Measurements from ENCODE around the gene GRAMD1A.
"Not testable (repeated sequence)": the region's sequence is repeated elsewhere in the genome, so short reads cannot be mapped to it uniquely, and the experiment has no call there.

Gene GRAMD1A

DNA sequence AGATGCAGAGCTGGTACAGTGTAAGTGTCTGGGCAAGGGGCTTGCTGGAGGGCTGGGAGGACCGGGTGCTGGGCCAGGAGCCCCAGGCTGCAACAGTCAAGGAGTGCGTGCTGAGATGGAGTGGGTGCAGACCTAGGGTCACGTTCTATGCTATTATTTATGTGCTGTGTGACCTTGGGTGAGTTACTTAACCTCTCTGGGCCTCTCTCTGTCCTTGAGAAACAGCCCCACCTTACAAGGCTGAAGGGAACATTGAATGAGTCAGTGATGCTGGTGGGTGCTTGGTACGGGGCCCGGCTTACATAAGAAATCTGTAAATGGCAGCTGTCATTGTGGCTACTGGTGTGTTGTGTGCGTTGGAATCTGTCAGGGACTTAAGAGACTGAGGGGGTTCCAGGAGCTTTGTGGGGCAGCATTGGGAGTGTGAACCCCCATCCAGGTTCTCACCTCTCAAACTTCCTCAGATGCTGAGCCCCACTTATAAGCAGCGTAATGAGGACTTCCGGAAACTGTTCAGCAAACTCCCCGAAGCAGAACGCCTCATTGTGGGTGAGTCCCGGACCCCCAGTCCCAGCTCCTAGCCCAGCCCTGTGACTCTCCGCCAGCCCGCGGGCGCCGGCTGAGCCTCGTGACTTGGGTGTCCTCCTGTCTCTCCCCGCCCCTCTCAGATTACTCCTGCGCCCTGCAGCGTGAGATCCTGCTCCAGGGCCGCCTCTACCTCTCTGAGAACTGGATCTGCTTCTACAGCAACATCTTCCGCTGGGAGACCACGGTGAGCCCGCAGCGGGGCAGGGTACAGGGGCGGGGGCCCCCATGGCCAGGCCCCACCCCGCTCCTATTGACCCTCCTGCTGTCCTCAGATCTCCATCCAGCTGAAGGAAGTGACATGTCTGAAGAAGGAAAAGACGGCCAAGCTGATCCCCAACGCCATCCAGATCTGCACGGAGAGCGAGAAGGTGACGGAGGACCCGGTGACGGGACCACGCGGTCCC is 9.6 kb downstream of the GRAMD1A start:
- in situ Hi-C loops (cut with HindIII; ENCODE audit: low pct_unique_long_range_greater_than_20kb, low sequenced_read_pairs): no loop called here
- no peak for DNase-seq (ENCODE audit: low read depth in 1 of 2, low spot score in 1 of 2)

DNA sequence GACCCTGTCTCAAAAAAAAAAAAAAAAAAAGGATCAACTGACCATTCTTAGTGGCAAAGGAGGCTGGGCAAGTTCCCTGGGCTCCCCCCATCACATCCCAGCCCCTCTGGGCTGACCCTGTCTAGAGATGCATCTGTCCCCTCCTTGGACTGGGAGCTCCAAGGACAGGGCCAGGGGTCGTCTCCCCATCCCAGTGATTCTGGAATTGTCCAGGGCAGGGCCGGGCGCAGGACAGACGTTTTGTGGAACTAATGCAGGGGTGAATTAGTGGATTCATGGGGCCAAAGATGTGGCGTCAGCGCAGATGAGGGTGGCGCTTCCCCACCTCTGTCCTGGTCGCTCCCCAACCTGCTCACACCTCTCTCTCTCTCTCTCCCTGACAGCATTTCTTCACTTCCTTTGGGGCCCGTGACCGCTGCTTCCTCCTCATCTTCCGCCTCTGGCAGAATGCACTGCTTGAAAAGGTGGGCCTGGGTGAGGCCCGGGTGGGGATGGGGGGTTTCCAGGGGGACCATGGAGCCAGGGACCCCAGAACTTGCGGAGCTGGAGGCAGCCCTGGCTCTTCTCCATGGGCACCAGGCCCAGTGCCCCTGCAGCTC is 11.1 kb downstream of the GRAMD1A start:
- DNase-seq (ENCODE audit: low read depth in 1 of 2, low spot score in 1 of 2): no peak
- in situ Hi-C loops (cut with HindIII; ENCODE audit: low pct_unique_long_range_greater_than_20kb, low sequenced_read_pairs): no loop called here
- no peak for TF ChIP-seq JUND (IDR thresholded peaks at IDR 0.05; ENCODE audit: low read depth)

More for the DNA sequence above, 9.6 kb downstream of the GRAMD1A start:
- TF ChIP-seq JUND (IDR thresholded peaks at IDR 0.05; ENCODE audit: low read depth): no peak

DNA sequence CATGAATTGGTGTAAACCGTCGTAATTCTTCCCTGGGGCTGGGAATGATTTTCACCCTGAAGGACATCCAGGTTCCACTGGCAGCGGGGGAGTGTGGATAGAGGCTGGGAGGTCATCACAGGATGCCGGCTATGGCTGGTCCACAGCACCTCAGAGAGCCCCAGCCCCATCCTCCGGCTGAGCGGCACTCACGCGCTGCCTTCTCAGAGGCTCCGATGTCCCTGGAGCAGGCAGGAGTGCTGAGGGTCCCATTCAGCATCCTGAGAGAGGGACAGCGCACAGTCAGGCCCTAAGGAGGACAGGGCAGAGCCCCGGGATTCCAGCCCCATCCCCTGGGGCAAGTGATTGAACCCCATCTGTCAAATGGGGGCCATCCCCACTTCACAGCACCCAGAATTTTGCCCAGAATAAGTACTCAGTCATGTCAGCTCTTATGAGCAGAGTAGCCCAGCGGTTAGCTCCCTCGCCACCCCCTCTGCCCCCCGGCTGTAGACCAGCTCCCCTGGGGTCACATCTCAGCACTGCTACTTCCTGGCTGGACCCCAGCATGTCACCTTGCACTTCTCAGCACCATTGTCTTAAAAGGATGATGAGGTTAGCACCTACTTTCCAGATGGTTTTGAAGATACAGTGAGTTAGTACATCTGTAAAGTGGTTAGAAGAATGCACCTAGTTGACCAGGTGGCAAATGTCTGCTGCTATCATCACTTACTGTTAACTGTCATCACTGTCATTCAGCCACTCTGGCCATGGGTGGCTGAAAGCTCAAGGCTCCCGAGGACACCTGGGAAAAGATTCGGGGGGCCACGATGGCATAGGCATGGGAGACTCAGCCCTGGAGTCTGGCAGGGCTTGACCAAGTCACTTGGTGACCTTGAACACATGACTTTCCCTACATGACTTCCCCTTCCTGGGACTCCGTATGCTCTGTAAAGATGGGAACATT is 11.9 kb downstream of the GRAMD1A start:
- in situ Hi-C loops (cut with HindIII; ENCODE audit: low pct_unique_long_range_greater_than_20kb, low sequenced_read_pairs): no loop called here
- TF ChIP-seq JUND (IDR thresholded peaks at IDR 0.05; ENCODE audit: low read depth): no peak
- no peak for DNase-seq (ENCODE audit: low read depth in 1 of 2, low spot score in 1 of 2)

DNA sequence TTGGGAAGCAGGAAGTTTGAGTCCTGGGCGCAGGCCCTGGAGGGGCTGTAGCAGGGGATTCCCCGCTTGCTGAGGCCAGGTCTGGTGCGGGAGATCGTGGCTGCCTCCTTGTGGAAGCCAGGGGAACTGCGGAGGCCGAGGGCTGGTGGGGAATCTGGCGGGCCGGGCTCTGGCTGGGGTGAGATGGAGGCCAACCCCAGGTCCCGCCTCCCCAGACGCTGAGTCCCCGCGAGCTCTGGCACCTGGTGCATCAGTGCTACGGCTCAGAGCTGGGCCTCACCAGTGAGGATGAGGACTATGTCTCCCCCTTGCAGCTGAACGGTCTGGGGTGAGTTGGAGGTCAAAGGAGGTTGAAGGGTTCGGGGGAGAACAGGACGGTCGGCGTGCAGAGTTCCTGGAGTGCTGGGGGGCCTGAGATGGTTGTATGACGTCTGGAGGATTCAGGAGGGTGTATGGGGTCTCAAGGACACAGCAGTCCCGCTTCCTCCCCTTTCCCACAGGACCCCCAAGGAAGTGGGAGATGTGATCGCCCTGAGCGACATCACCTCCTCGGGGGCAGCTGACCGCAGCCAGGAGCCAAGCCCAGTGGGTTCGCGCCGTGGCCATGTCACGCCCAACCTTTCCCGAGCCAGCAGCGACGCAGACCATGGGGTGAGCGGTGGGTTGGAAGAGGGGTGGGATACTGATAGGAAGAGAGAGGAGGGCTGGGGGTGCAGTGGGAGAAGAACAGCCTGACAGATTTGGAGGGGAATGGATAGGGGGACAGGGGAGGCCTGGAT is 13.1 kb downstream of the GRAMD1A start:
- in situ Hi-C loops (cut with HindIII; ENCODE audit: low pct_unique_long_range_greater_than_20kb, low sequenced_read_pairs): no loop called here
- peak in 1 of 2 experiments; percentile 30 for DNase-seq (ENCODE audit: low read depth in 1 of 2, low spot score in 1 of 2)
- no peak for TF ChIP-seq JUND (IDR thresholded peaks at IDR 0.05; ENCODE audit: low read depth)

DNA sequence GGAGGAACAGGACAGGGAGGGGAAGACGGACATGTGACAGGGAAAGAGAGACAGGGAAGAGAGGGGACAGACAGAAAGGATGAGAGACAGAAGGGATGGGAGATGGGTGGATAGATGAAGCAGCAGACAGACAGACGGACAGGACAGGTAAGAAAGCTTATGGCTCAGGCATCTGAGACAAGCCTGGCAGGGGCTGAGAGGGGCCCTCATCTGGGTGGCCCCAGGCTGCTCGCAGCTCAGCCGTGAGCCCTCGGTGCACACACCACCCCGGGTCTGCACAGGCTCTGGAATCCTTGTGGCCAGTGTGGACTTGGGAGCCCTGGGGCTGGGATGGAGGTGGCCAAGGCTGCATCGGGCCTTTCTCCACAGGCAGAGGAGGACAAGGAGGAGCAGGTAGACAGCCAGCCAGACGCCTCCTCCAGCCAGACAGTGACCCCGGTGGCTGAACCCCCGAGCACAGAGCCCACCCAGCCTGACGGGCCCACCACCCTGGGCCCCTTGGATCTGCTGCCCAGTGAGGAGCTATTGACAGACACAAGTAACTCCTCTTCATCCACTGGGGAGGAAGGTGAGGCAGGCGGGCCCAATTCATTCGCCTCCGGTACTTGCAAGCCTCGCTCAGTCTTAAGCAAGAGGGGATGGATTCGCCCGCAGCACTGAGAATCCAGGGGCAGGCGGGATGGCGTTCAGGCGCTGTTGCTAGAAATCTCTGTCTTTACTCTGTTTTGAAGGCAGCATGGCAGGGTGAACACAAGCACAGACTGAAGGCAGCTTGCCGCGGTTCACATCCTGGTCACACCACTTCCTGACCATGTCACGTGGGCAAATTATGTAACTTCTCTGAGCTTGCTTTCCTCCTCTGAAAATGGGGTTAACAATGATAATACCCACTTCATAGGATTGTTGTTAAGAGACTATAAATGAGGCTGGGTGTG is 14.0 kb downstream of the GRAMD1A start:
- TF ChIP-seq JUND (IDR thresholded peaks at IDR 0.05; ENCODE audit: low read depth): no peak
- in situ Hi-C loops (cut with HindIII; ENCODE audit: low pct_unique_long_range_greater_than_20kb, low sequenced_read_pairs): no loop called here
- DNase-seq (ENCODE audit: low read depth in 1 of 2, low spot score in 1 of 2): no peak

DNA sequence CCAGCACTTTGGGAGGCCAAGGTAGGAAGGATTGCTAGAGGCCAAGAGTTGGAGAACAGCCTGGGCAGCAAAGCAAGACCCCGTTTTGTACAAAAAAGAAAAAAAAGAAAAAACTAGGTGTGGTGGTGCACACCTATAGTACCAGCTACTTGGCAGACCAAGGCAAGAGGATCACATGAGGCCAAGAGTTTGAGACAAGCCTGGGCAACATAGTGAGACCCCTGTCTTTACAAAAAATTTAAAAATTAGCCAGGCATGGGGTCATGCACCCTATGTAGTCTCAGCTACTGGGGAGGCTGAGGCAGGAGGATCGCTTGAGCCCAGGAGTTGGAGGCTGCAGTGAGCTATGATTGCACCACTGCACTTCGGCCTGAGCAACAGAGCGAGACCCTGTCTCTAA is 14.7 kb downstream of the GRAMD1A start:
- DNase-seq (ENCODE audit: low read depth in 1 of 2, low spot score in 1 of 2); in situ Hi-C loops (cut with HindIII; ENCODE audit: low pct_unique_long_range_greater_than_20kb, low sequenced_read_pairs): not testable (repeated sequence)

DNA sequence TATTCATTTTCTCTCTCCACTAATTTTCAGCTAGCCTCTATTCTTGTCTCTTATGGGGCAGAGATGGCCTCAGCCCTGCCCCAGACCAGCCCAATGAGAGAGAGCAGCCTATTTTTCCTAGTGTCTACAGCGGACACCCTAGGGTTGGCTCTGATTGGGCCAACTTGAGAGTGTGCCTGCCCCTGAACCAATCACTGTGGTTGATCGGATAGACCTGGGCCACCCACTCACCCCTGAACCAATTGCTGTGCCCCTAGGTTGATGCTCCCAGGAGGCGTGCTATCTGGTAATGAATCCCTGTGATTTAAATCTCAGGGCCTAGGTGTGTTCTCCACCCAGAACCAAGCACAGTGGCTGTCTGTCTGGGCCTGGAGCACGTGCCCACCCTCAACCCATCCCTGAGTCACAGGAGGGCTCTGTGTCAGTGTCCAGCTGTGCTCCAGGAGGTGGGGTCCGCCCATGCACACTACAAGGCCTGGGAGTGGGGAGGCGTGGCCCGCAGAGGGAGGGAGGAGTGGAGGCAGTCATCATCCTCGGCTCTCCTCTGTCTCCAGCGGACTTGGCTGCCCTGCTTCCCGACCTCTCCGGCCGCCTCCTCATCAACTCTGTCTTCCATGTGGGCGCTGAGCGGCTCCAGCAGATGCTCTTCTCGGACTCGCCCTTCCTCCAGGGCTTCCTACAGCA is 15.3 kb downstream of the GRAMD1A start:
- TF ChIP-seq JUND (IDR thresholded peaks at IDR 0.05; ENCODE audit: low read depth): no peak
- DNase-seq (ENCODE audit: low read depth in 1 of 2, low spot score in 1 of 2): no peak
- in situ Hi-C loops (cut with HindIII; ENCODE audit: low pct_unique_long_range_greater_than_20kb, low sequenced_read_pairs): no loop called here

DNA sequence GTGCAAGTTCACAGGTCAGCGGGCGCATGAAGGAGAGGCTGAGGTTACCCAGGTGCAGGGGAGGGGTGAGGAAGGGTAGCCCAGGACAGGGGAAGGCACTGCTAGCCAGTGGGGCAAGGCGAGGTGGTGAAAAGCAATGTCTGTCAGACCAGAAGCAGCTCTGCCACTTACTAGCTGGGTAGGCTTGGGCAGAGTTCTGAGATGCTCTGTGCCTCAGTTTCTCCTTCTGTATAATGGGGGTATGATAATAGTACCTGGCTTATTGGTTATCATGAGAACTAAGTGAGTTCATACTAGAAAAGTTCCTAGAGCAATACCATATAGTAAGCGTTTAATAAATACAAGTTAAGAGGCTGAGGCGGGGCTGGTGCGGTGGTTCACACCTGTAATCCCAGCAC is 15.8 kb downstream of the GRAMD1A start:
- DNase-seq (ENCODE audit: low read depth in 1 of 2, low spot score in 1 of 2): no peak
- in situ Hi-C loops (cut with HindIII; ENCODE audit: low pct_unique_long_range_greater_than_20kb, low sequenced_read_pairs): no loop called here
- TF ChIP-seq JUND (IDR thresholded peaks at IDR 0.05; ENCODE audit: low read depth): no peak

DNA sequence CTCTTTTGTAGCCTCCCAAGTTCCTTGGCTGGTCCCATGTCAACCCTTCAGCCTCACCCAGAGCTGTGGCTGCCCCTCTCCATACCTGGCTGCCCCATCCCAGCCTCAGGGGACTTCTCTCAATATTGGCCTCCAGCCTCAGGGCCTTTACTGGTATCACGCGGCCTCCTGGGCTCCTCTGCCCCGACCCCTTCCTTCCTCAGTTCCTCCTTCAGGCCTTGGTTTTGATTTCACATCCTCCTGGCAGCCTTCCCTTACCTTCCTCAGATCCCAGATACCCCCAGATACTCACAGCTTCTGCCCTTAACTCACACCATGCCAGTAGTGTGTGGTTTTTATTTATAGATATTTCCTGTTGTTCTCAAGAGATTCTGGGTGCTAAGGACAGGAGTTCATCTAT is 17.4 kb downstream of the GRAMD1A start:
- TF ChIP-seq JUND (IDR thresholded peaks at IDR 0.05; ENCODE audit: low read depth): no peak
- DNase-seq (ENCODE audit: low read depth in 1 of 2, low spot score in 1 of 2): no peak
- in situ Hi-C loops (cut with HindIII; ENCODE audit: low pct_unique_long_range_greater_than_20kb, low sequenced_read_pairs): no loop called here

DNA sequence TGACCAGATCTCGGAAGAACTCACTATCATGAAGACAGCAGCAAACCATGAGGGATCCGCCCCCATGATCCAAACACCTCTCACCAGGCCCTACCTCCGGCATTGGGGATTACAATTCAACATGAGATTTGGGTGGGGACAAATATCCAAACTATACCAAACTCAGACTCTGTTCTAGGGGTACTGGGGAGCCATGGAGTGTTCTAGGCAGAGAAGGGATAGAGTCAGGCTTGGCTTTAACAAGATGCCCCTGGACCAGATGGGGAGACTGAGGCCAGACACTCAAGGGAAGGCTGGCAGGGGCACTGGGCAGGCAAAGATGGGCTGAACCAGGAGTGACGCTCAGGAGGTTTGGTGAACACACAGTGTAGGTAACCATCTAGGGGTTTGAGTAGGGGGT is 18.3 kb downstream of the GRAMD1A start:
- no peak for DNase-seq (ENCODE audit: low read depth in 1 of 2, low spot score in 1 of 2)
- in situ Hi-C loops (cut with HindIII; ENCODE audit: low pct_unique_long_range_greater_than_20kb, low sequenced_read_pairs): no loop called here

More for the DNA sequence above, 18.3 kb downstream of the GRAMD1A start:
- TF ChIP-seq JUND (IDR thresholded peaks at IDR 0.05; ENCODE audit: low read depth): no peak
